ENCODE results near the gene CBY2. TPM values are rescaled to one million over a fixed set of nuclear protein-coding genes. Genes with fewer than 3 reads are reported as not detected.

CBY2 gene
- total and polyA plus RNA-seq, 10 of the 15 experiments (the other 5 are each of a cell fraction or from before 2014, with no cell fraction given), result 0.08 to 0.64 (median 0.23) TPM; not detected in 6

DNA sequence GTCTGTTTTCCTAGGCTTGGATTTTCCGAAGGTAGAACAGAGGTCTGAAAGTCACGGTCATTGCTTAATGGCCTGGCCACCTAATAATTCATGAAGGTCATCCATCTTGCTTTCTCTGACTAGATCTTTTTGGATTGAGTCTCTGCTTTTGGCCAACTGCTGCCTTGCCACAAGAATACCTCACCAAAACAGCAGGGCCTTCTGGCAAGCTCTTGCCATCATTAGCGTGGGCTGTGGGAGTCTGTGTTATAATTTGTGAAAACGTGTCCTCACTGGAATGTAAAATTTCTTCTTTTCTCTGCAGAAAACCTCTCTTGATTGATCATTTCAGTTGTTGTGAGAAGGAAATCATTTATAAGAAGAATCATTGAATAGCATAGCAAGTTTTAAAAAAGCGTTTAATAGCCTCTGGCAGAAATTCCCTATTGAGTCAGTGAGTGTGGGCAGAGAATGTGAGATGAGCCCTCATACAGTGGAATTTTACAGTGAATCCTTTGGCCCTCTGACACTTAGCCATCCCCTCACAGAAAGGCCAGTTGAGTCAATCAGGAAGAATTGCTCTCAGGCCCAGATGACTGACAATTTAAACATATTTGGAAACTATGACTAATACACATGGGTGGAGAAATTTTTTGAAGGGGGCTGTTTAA lies 43.4 kb upstream of the CBY2 start:
- H3K79me2 ChIP-seq (ENCODE audit: control insufficient read depth, insufficient read depth, low read length), result no peaks in the 10 kb centered on the region
- DNase-seq (ENCODE audit: low read depth, low spot score), result no peak
- WGBS (ENCODE audit: insufficient coverage, insufficient replicate concordance, low lambda C conversion rate, missing lambda C conversion rate), result 53% methylated on average over 5 of the region's 5 CpGs
- H3K4me2 ChIP-seq (ENCODE audit: control insufficient read depth, insufficient read depth), result no peak overlapping the region
- TF ChIP-seq CBFB (IDR thresholded peaks at IDR 0.05; ENCODE audit: low read depth) (no peak), RAD51 (IDR thresholded peaks at IDR 0.05) (no peak), ESRRA (IDR thresholded peaks at IDR 0.05; ENCODE audit: low read length) (no peak), MTA2 (IDR thresholded peaks at IDR 0.05; ENCODE audit: low read depth) (no peak), TCF3 (IDR thresholded peaks at IDR 0.05; ENCODE audit: borderline replicate concordance, insufficient read depth, low read depth, low read length) (no peak), BCL11A (IDR thresholded peaks at IDR 0.05; ENCODE audit: low read depth, low read length) (no peak), SREBF1 (IDR thresholded peaks at IDR 0.05; ENCODE audit: low read length) (no peak), NR2C1 (IDR thresholded peaks at IDR 0.05) (no peak), SMAD5 (IDR thresholded peaks at IDR 0.05; ENCODE audit: low read depth) (no peak), KAT2A (conservative IDR thresholded peaks at IDR 0.05; ENCODE audit: control insufficient read depth, low read depth, low read length) (no peak), BRCA1 (IDR thresholded peaks at IDR 0.05; ENCODE audit: low read depth, low read length) (no peak), RAD21 (IDR thresholded peaks at IDR 0.05; ENCODE audit: insufficient read depth, low read depth, low read length) (no peak)
- TF ChIP-seq, protein P1, sequence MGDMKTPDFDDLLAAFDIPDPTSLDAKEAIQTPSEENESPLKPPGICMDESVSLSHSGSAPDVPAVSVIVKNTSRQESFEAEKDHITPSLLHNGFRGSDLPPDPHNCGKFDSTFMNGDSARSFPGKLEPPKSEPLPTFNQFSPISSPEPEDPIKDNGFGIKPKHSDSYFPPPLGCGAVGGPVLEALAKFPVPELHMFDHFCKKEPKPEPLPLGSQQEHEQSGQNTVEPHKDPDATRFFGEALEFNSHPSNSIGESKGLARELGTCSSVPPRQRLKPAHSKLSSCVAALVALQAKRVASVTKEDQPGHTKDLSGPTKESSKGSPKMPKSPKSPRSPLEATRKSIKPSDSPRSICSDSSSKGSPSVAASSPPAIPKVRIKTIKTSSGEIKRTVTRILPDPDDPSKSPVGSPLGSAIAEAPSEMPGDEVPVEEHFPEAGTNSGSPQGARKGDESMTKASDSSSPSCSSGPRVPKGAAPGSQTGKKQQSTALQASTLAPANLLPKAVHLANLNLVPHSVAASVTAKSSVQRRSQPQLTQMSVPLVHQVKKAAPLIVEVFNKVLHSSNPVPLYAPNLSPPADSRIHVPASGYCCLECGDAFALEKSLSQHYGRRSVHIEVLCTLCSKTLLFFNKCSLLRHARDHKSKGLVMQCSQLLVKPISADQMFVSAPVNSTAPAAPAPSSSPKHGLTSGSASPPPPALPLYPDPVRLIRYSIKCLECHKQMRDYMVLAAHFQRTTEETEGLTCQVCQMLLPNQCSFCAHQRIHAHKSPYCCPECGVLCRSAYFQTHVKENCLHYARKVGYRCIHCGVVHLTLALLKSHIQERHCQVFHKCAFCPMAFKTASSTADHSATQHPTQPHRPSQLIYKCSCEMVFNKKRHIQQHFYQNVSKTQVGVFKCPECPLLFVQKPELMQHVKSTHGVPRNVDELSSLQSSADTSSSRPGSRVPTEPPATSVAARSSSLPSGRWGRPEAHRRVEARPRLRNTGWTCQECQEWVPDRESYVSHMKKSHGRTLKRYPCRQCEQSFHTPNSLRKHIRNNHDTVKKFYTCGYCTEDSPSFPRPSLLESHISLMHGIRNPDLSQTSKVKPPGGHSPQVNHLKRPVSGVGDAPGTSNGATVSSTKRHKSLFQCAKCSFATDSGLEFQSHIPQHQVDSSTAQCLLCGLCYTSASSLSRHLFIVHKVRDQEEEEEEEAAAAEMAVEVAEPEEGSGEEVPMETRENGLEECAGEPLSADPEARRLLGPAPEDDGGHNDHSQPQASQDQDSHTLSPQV (IDR thresholded peaks at IDR 0.05), result no peak
- TF ChIP-seq, protein P2, sequence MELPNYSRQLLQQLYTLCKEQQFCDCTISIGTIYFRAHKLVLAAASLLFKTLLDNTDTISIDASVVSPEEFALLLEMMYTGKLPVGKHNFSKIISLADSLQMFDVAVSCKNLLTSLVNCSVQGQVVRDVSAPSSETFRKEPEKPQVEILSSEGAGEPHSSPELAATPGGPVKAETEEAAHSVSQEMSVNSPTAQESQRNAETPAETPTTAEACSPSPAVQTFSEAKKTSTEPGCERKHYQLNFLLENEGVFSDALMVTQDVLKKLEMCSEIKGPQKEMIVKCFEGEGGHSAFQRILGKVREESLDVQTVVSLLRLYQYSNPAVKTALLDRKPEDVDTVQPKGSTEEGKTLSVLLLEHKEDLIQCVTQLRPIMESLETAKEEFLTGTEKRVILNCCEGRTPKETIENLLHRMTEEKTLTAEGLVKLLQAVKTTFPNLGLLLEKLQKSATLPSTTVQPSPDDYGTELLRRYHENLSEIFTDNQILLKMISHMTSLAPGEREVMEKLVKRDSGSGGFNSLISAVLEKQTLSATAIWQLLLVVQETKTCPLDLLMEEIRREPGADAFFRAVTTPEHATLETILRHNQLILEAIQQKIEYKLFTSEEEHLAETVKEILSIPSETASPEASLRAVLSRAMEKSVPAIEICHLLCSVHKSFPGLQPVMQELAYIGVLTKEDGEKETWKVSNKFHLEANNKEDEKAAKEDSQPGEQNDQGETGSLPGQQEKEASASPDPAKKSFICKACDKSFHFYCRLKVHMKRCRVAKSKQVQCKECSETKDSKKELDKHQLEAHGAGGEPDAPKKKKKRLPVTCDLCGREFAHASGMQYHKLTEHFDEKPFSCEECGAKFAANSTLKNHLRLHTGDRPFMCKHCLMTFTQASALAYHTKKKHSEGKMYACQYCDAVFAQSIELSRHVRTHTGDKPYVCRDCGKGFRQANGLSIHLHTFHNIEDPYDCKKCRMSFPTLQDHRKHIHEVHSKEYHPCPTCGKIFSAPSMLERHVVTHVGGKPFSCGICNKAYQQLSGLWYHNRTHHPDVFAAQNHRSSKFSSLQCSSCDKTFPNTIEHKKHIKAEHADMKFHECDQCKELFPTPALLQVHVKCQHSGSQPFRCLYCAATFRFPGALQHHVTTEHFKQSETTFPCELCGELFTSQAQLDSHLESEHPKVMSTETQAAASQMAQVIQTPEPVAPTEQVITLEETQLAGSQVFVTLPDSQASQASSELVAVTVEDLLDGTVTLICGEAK (IDR thresholded peaks at IDR 0.05; ENCODE audit: borderline replicate concordance), result no peak
- TF ChIP-seq, protein P3, sequence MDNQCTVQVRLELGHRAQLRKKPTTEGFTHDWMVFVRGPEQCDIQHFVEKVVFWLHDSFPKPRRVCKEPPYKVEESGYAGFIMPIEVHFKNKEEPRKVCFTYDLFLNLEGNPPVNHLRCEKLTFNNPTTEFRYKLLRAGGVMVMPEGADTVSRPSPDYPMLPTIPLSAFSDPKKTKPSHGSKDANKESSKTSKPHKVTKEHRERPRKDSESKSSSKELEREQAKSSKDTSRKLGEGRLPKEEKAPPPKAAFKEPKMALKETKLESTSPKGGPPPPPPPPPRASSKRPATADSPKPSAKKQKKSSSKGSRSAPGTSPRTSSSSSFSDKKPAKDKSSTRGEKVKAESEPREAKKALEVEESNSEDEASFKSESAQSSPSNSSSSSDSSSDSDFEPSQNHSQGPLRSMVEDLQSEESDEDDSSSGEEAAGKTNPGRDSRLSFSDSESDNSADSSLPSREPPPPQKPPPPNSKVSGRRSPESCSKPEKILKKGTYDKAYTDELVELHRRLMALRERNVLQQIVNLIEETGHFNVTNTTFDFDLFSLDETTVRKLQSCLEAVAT (IDR thresholded peaks at IDR 0.05), result no peak
- H3K27me3 ChIP-seq (replicated peaks in 1 of 2; ENCODE audit: control insufficient read depth in 2 of 2, insufficient read depth in 2 of 2, low read length in 1 of 2), result no peaks in the 10 kb centered on the region
- H4K20me1 ChIP-seq (ENCODE audit: control insufficient read depth, insufficient read depth), result no peaks in the 10 kb centered on the region
- H3K4me1 ChIP-seq (ENCODE audit: control insufficient read depth, insufficient read depth, low read length), result no peaks in the 10 kb centered on the region
- no TSS peak for BruUV-seq (replicated peaks)
- no peak overlapping the region for H3K27ac ChIP-seq (ENCODE audit: control insufficient read depth, insufficient read depth)
- CTCF ChIA-PET, result no interaction called here
- no peak overlapping the region for H2AFZ ChIP-seq (ENCODE audit: control insufficient read depth, low read depth, low read length)
- no peaks in the 10 kb centered on the region for H3K36me3 ChIP-seq (ENCODE audit: control insufficient read depth in 2 of 2, insufficient read depth in 2 of 2, low read length in 1 of 2)
- intact Hi-C loops (cut with micrococcal nuclease; ENCODE audit: unreplicated experiment) (no loop called here), in situ Hi-C loops (cut with MboI) (no loop called here)
- POLR2A ChIA-PET, result no interaction called here
- no peaks in the 10 kb centered on the region; the same call in 1 of the 3 replicates for H3K9me3 ChIP-seq (replicated peaks; ENCODE audit: control insufficient read depth, insufficient read depth, low read length)
- no peak for ATAC-seq
- no peak overlapping the region for H3K4me3 ChIP-seq
- SMC1A ChIA-PET (ENCODE audit: uncharacterized antibody, unreplicated experiment), result interaction anchor here (0.6 kb wide), 1 partner anchor 59 kb away, joined by 3 read pairs; no protein-coding TSS in a partner anchor
- RAD21 ChIA-PET (ENCODE audit: unreplicated experiment), result no interaction called here
- no peak for FAIRE-seq
- no peak overlapping the region for H3K9ac ChIP-seq (ENCODE audit: control insufficient read depth, insufficient read depth, low read length)

All from GM12878 (cell line).